Loucy (cell line): ENCODE measurements around the gene CLCA1.

ENCODE experiments used
- H2AFZ ChIP-seq: fragments of 200-600 bp; sonication (generic); 2 replicates; pipeline ENCODE4 v1.6.0; 2016; ENCODE audit warnings: antibody characterized with exemption, mild to moderate bottlenecking, low read length, moderate library complexity
- H3F3A ChIP-seq: fragments of 200-600 bp; 2 replicates; pipeline ENCODE4 v1.6.0; 2016; ENCODE audit warnings: antibody characterized with exemption, low read depth, mild to moderate bottlenecking
- H3K27me3 ChIP-seq: fragments of 200-600 bp; sonication (generic); 2 replicates; pipeline ENCODE4 v1.6.1; 2014; ENCODE audit warnings: low read length, mild to moderate bottlenecking; ENCODE audit not compliant: insufficient read depth, poor library complexity, severe bottlenecking
- H3K36me3 ChIP-seq: fragments of 200-600 bp; sonication (generic); 2 replicates; pipeline ENCODE4 v1.6.1; 2016; ENCODE audit warnings: low read length; ENCODE audit not compliant: insufficient read depth
- H3K4me1 ChIP-seq: fragments of 200-600 bp; sonication (generic); 2 replicates; pipeline ENCODE4 v1.5.1; 2014; ENCODE audit warnings: low read length, mild to moderate bottlenecking; ENCODE audit not compliant: insufficient read depth, poor library complexity, severe bottlenecking
- H3K4me2 ChIP-seq: fragments of 200-600 bp; sonication (generic); 2 replicates; pipeline ENCODE4 v1.6.0; 2014; ENCODE audit warnings: antibody characterized with exemption, low read length, low read depth, mild to moderate bottlenecking; ENCODE audit not compliant: poor library complexity, severe bottlenecking
- H3K4me3 ChIP-seq: fragments of 200-600 bp; sonication (generic); 2 replicates; pipeline ENCODE4 v1.5.1; 2014; ENCODE audit warnings: low read length, mild to moderate bottlenecking, mixed read lengths; ENCODE audit not compliant: poor library complexity, severe bottlenecking
- H3K79me2 ChIP-seq: fragments of 200-600 bp; sonication (generic); 2 replicates; pipeline ENCODE4 v1.6.1; 2014; ENCODE audit warnings: low read length; ENCODE audit not compliant: insufficient read depth
- H3K9ac ChIP-seq: fragments of 200-600 bp; sonication (generic); 2 replicates; pipeline ENCODE4 v1.6.0; 2014; ENCODE audit warnings: mild to moderate bottlenecking, low read depth, low read length, moderate library complexity; ENCODE audit not compliant: poor library complexity, severe bottlenecking
- H3K9me2 ChIP-seq: fragments of 200-600 bp; sonication (generic); replicated peaks from 2 replicates; pipeline ENCODE4 v1.6.1; 2016; ENCODE audit warnings: low read depth, low read length, mixed read lengths
- H3K9me3 ChIP-seq: fragments of 200-600 bp; sonication (generic); 2 replicates; pipeline ENCODE4 v1.6.1; 2014; ENCODE audit warnings: mild to moderate bottlenecking, antibody characterized with exemption, low read length, low read depth; ENCODE audit not compliant: insufficient read depth
- H4K20me1 ChIP-seq: fragments of 200-600 bp; sonication (generic); 2 replicates; pipeline ENCODE4 v1.6.0; 2014; ENCODE audit warnings: antibody characterized with exemption, low read length, mild to moderate bottlenecking; ENCODE audit not compliant: insufficient read depth, poor library complexity, severe bottlenecking
- CTCF ChIP-seq: fragments of 200-600 bp; sonication (generic); conservative IDR thresholded peaks from 2 replicates; pipeline ENCODE4 v1.5.1; 2014; ENCODE audit warnings: mild to moderate bottlenecking, antibody characterized with exemption, low read length
- EZH2phosphoT487 ChIP-seq: fragments of 200-600 bp; IDR thresholded peaks from 2 replicates; pipeline ENCODE4 v1.6.1; 2018; ENCODE audit warnings: antibody characterized with exemption, mild to moderate bottlenecking, moderate library complexity, borderline replicate concordance

Gene CLCA1

GRCh38 chr1:86468501-86468977, at the start of gene CLCA1:
CLCA1 (plus strand) TSS chr1:86468927; CDS start chr1:86468972, 45 bp downstream.
- Histone ChIP-seq H2AFZ (no peak within 1 kb of the TSS), H3K4me3 (no peak within 1 kb of the TSS), H3K27me3 (no peaks in the 10 kb centered on the region), H3K4me1 (no peaks in the 10 kb centered on the region), H3K4me2 (no peak within 1 kb of the TSS), H3K9me3 (no peaks in the 10 kb centered on the region), H3F3A (no peaks in the 10 kb centered on the region), H4K20me1 (no peaks in the 10 kb centered on the region), H3K9me2 (no peaks in the 10 kb centered on the region), H3K9ac (no peak within 1 kb of the TSS), H3K36me3 (no peaks in the 10 kb centered on the region), H3K79me2 (no peaks in the 10 kb centered on the region)
- TF ChIP-seq EZH2phosphoT487 = no peak
- no peak for TF ChIP-seq CTCF

GRCh38 chr1:86419277-86419903, 49.3 kb upstream of the CLCA1 start:
- Histone ChIP-seq H3K9me3 (no peaks in the 10 kb centered on the region), H3K9ac (no peak overlapping the region), H3K36me3 (no peaks in the 10 kb centered on the region), H2AFZ (peak overlapping the region; percentile 73), H3K27me3 (no peaks in the 10 kb centered on the region), H3K79me2 (no peaks in the 10 kb centered on the region), H3K4me3 (no peak overlapping the region), H3K4me2 (no peak overlapping the region), H3K4me1 (no peaks in the 10 kb centered on the region), H3F3A (no peaks in the 10 kb centered on the region), H4K20me1 (no peaks in the 10 kb centered on the region), H3K9me2 (no peaks in the 10 kb centered on the region)
- peak; percentile 81 for TF ChIP-seq CTCF
- TF ChIP-seq EZH2phosphoT487 = no peak

GRCh38 chr1:86421601-86422280, 47.0 kb upstream of the CLCA1 start:
- Histone ChIP-seq H3K79me2 (no peaks in the 10 kb centered on the region), H2AFZ (no peak overlapping the region), H3K9me2 (no peaks in the 10 kb centered on the region), H3K9ac (no peak overlapping the region), H3F3A (no peaks in the 10 kb centered on the region), H3K4me2 (no peak overlapping the region), H4K20me1 (no peaks in the 10 kb centered on the region), H3K9me3 (no peaks in the 10 kb centered on the region), H3K27me3 (no peaks in the 10 kb centered on the region), H3K4me1 (no peaks in the 10 kb centered on the region), H3K36me3 (no peaks in the 10 kb centered on the region), H3K4me3 (no peak overlapping the region)
- TF ChIP-seq EZH2phosphoT487 (no peak), CTCF (no peak)
